Suppressor macrophage treated with lipopolysaccharide for 1 hour (primary cell): ENCODE results near the gene GRIK1.
A peak's percentile ranks its signal among the peaks of the same experiment; 100 is the strongest.

Experiments
- DNase-seq, 3 donors: peaks; one replicate each; pipeline ENCODE4 v3.0.0-alpha.2; 2020 to 2022

Gene GRIK1

DNA sequence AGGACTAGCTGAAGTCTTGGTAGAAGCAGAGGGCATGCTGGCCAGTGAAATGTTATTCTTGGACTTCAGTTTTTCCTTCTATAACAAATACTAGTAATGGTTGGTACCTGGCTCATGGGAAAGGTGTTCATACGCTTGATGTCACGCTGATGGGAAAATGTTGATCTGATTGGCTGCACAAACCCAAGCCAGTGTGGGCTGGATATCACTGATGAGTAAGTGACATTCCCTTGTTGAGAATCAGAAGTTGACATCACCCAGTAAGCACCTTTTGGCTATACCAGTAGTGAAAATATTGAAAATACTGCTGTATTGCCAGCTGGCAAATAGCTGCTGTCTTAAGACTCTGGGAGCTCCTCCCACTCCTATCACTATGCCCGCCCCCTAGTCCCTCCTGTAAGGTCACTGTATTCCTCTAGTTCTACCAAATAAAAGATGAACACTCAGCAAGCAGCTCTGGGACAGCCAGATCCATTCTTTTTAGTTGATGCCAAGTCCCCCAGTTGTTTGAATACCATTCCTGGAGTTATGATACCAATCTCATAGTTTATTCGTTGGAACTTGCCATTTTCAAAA lies 168.2 kb downstream of the GRIK1 start:
- no peak for DNase-seq

GRCh38 chr21:29763674-29764073 lies 176.1 kb downstream of the GRIK1 start:
- no peak for DNase-seq

GRCh38 chr21:29762570-29763082 lies 177.2 kb downstream of the GRIK1 start:
- no peak for DNase-seq

GRCh38 chr21:29753216-29753615 lies 186.6 kb downstream of the GRIK1 start:
- peak in 1 of 3 donors; percentile 3 for DNase-seq

DNA sequence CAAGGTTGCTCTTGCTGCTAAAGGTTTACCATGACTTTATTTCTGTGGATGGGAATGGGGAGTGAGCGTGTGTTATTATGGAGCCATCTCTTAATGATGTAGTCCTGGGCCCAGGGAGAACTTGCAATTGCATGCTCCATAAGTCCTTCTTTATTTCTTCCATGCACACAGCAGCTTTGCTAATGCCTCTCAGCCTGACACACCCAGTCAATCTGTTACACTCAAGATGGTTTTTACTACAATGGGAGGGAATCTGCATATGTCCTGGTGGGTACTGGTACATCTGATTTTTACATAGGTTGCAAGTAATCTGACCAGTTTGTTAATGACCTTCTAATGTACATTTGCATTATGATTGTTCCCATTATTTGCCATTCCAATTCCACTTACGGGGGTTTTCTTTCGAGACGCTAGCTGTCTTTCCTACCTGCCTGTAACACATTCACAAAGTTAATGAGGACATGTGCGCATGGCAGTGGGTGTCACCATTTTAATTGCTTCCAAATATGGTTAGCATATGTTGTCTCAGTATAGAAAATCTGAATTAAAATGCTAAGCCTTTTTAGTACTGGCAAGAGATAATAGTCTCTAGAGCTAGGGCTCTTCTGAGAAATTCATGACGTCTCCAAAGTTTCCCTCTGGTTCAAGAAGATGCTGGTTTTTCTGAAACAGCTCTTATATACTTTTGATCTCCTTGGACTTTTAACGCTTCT lies 188.2 kb downstream of the GRIK1 start:
- DNase-seq = no peak

DNA sequence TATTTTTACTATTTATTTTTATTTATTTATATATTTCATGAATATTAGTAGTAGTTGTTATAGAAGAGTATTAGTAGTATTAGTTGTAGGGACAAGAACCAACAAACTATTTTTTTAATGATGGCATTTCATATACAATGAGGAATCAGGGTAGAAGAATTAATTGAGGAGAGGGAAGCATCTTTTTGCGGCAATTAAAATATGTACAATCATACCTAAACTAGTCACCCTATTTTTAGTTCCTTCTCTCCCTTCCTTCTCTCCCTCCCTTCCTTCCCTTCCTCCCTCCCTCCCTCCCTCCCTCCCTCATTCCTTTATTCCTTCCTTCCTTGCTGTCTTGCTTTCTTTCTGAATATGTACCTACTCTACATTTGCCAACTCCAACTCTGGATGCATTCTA lies 189.8 kb downstream of the GRIK1 start:
- DNase-seq = no peak

DNA sequence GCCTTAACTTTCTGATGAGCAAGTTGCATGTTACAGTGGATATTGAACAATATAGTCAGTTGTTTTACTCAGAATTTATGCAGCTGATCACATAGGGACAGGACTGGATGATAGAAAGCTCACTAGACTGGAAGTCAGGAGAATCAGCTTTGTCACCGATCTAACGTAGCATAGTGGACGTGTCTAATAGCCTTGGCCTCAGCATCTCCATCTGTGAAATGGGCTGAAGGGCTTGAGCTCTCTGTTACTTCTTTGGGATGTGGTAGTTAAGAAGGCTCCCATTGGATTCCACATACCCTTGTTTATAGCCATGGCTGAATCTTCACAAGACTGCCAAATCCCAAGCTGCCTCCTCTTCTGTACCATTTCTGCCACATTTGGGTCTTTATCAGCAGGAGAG lies 190.6 kb downstream of the GRIK1 start:
- no peak for DNase-seq

DNA sequence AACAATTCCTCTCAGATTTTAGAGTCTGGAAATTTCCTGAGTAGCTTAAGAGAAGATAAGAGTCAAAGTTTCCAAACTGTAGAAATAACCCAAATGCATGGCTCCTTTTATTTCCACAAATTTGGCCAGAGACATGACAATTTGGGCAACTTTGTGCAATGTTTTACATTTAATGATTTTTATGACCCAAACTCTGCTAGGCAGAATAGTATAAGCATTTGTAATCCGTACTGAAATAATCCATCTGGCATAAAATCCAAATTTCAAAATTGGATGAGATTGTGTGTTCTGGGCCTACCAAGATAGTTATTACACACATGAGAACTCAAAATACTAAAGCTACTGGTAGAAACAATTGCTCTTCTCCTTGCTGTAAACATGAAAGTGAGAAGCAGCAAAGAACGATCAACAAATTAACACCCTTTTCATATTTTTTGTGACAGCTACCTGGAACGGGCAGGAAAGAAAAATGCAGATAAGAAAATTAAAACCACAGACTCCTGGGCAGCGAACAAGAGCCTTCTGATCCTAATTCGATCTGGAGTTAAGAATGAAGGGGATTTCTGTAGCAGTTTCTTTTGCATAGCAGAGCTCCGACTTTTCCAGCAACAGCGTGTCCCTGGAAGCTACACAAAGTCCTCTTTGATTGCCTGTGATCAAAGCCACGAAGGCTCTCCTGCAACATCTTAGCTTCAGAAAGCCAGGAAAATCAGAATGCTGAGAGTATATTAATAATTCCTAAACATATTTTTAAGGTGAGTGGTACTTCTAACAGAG lies 191.2 kb downstream of the GRIK1 start:
- DNase-seq = no peak

- no peak for DNase-seq
Measured at GRCh38 chr21:29741761-29742160, 198.0 kb downstream of the GRIK1 start.

- DNase-seq = peak; percentile 20 to 44 (median 43)
Measured at GRCh38 chr21:29739176-29739575, 200.6 kb downstream of the GRIK1 start.

GRCh38 chr21:29738730-29739129 lies 201.1 kb downstream of the GRIK1 start:
- no peak for DNase-seq

DNA sequence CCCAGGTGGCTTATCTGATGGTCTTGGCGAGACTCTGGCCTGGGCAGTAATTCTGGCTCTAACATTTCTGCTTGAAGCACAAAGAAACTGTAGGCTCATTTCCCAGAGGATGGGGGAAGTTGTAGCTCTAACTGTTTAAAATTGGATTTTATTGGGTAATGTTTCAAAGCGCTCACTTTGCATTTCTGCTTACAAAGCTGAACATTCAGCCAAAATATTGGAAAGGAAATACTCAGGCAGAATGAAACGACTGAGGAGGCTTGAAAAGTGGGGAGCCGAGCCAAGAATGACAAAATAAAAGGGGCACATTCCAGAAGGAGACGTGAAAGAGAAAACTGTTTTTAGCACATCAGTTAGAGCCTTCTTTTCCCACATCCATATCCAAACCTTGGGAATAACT lies 202.6 kb downstream of the GRIK1 start:
- no peak for DNase-seq

DNA sequence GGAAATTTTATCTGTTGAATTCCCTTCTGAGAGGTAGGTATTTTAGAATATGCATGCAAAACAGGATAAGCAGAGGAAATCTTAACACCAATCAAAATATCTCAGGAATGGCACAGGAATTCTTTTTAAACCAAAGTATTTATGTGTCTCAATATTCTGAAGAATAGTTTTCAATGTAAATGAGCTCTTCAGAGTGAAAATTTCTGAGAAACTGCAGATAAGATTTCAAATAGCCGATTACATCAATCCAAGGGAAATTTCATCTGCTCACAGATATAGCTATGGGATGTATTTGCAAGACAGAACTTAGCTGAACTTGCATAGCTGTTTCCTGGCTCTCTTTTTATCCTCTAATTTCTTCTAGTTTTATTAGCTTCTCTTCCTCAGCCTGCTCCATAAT lies 209.5 kb downstream of the GRIK1 start:
- DNase-seq = no peak

DNA sequence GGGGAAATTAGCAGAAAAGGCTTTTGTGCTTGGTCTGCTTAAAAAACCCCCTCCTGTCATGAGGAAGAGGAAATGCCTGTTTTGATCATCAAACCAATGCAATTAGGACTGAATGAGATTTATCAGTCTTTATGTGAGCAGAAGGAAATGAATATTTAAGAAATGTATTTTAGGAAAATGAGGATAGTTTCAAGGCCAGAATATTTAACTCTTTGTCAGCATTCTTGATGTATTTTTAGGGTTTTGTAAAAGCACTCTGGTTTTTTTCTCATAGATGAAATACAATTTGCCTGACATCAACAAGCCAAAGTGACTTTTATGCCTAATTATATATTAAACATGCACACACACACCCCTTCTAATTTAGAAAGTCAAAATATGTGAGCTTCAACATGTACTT lies 213.8 kb downstream of the GRIK1 start:
- DNase-seq = peak; percentile 13 to 39 (median 37)

- no peak for DNase-seq
Measured at GRCh38 chr21:29725025-29725736, 214.6 kb downstream of the GRIK1 start.

- DNase-seq = no peak
Measured at GRCh38 chr21:29721964-29722363, 217.8 kb downstream of the GRIK1 start.

DNA sequence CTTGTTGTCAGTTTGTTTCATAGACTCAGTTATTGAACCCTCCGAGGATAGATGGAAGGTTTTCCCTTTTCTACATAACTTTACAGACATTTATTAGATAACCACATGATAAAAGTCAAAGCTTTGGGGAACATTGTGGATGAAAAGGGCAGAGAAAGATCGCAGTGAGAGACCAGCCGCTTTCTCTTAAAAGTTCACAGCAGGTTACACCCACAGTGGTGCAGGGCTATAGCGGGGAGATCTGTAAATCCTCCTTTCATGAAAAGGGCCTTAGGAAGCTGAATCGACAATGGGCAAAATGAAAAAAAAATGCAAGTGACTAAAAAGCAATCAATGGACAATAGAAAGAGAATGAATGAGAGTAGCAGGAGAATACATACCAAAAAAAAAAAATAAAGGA lies 218.6 kb downstream of the GRIK1 start:
- DNase-seq = no peak

GRCh38 chr21:29719521-29719920 lies 220.3 kb downstream of the GRIK1 start:
- DNase-seq = no peak

GRCh38 chr21:29718081-29718815 lies 221.5 kb downstream of the GRIK1 start:
- no peak for DNase-seq

- DNase-seq = no peak
Measured at GRCh38 chr21:29717659-29718058, 222.1 kb downstream of the GRIK1 start.

- DNase-seq = no peak
Measured at GRCh38 chr21:29716753-29717152, 223.0 kb downstream of the GRIK1 start.

DNA sequence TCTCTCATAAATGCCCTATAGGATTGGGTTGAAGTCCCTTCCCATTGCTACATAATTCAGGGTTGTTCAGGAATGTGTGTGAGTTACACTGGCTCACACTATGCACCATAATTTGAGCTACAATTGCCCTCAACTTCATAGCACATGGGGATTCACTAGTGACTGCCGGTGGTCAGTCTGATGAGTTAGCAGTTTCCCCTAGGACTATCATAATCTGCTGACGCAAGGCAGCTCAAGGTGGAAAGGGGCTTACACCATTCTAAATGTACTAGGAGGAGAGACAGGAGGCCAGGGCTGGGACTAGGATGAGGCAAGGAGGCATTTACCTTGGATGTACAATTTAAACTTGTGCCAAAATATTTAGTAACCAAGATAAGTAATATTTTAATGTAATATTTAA lies 224.7 kb downstream of the GRIK1 start:
- DNase-seq = no peak

DNA sequence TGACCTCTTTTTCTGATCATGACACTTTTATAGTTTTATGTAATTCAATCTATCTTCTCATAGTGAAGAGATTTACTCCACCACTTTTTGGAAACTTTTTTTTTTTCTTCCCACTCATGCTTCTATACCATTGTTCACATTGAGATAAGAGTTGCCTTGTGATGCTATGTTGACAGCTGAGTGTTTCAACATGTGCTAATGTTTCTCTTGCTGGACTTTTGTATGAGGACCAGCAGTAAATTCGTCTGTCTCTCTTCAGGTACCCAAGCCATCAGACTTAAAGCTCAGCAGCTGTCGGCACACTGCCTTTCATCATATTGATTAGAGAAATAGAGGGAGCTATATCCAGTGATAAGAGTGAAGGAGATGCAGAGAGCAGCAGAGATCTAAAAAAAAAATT lies 227.0 kb downstream of the GRIK1 start:
- DNase-seq = no peak
